Upper lobe of left lung (tissue), 6 donors: Measurements from ENCODE around the gene DIP2C. TPM values are rescaled to one million over a fixed set of nuclear protein-coding genes. Genes with fewer than 3 reads are reported as not detected.
A peak's percentile ranks its signal among the peaks of the same experiment; 100 is the strongest.
"Not testable (repeated sequence)": the region's sequence is repeated elsewhere in the genome, so short reads cannot be mapped to it uniquely, and the experiment has no call there.

Experiments
- ATAC-seq, 2 donors: fragments of 200-7000 bp; cut with Tn5 transposase; one replicate each; pipeline ENCODE4 v1.9.1; 2022; ENCODE audit warnings: mild to moderate bottlenecking in 2 of 2, moderate library complexity in 2 of 2; ENCODE audit not compliant: low FRiP score in 2 of 2
- DNase-seq, 2 donors: peaks; one replicate each; pipeline ENCODE4 v3.0.0-alpha.2; 2019 to 2020
- H3K27ac ChIP-seq, 4 donors: fragments of 200-600 bp; sonication (generic); one replicate each; pipeline ENCODE4 v1.5.1; 2016 to 2019
- H3K27me3 ChIP-seq, 4 donors: fragments of 200-600 bp; sonication (generic); one replicate each; pipeline ENCODE4 v1.5.1; 2017 to 2019
- H3K36me3 ChIP-seq, 4 donors: fragments of 200-600 bp; sonication (generic); one replicate each; pipeline ENCODE4 v1.5.1; 2016 to 2019
- H3K4me1 ChIP-seq, 4 donors: fragments of 200-600 bp; sonication (generic); one replicate each; pipeline ENCODE4 v1.5.1; 2018 to 2019
- H3K4me3 ChIP-seq, 4 donors: fragments of 200-600 bp; sonication (generic); one replicate each; pipeline ENCODE4 v1.5.1; 2017 to 2019; ENCODE audit warnings: mild to moderate bottlenecking in 2 of 4, moderate library complexity in 1 of 4
- H3K9me3 ChIP-seq, 4 donors: fragments of 200-600 bp; sonication (generic); one replicate each; pipeline ENCODE4 v1.5.1; 2018 to 2019
- EP300 ChIP-seq, 4 donors: sonication (generic); formaldehyde crosslinking; IDR thresholded peaks; one replicate each; pipeline ENCODE4 v1.5.1; 2017; ENCODE audit warnings: antibody characterized with exemption in 4 of 4, control low read depth in 2 of 4
- POLR2A ChIP-seq, 4 donors: fragments of 450-650 bp; IDR thresholded peaks; one replicate each; pipeline ENCODE4 v1.5.1; 2016 to 2017; ENCODE audit warnings: antibody characterized with exemption in 4 of 4, mild to moderate bottlenecking in 2 of 4
- POLR2AphosphoS5 ChIP-seq, 2 donors: sonication (generic); formaldehyde crosslinking; IDR thresholded peaks; one replicate each; pipeline ENCODE4 v1.5.1; 2017; ENCODE audit warnings: antibody characterized with exemption in 2 of 2
- WGBS, 2 donors: methylation state at CpG; one replicate each; pipeline ENCODE4 v1.1.5; 2017 to 2018; 5-methylcytosine and 5-hydroxymethylcytosine counted together
- total RNA-seq, 6 donors: library from RNA; depleted of rRNA in 4 of 6; stranded (reverse); fragments of >200 nt in 4 of 6; gene quantifications; one replicate each; pipeline versions ENCODE4 v1.1.0 to v1.2.1, GENCODE V29; 2016 to 2021
- TF ChIP-seq, protein P1 (sequence below), 6 experiments: fragments of 450-650 bp in 4 of 6; fragments of 200-600 bp in 2 of 6; sonication (generic) in 2 of 6; IDR thresholded peaks; one replicate each; pipeline ENCODE4 v1.5.1; 2016 to 2019; ENCODE audit warnings: antibody characterized with exemption in 6 of 6
- donor health status: DM: no; HTN: no; CAD: no; lungs with moderate emphysema.
- donor health status: DM: no; HTN: yes; CAD: no; lungs with severe emphysema.

Gene DIP2C
- total RNA-seq, 6 donors from 2014 or later: 11.6 to 32.5 (median 14.7) TPM

DNA sequence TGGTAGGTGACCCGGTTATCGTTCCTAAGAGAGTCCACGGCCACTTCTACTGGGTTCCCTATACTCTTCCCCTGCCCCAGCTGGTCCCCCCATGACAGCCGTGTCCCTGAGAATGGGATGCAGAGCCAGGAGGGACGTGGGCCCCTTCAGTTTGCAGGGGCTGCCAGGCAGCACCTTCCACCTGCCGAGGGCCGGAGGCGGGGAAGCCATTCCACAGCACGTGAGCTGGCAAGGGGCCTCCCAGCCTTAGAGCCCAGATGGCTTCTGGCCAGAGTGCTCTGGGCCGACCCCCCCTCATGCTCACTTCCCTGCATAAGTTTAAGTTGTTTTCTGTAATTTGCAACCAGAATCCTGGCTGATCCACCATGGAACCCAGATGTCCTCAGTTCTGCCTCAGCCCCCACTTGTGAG lies 39.0 kb downstream of the DIP2C start:
- no peak overlapping the region for H3K27ac ChIP-seq
- peak in 1 of 2 donors; percentile 14 for ATAC-seq
- WGBS, 2 donors: 62 to 79% methylated on average over 8 to 10 of the region's 10 CpGs

DNA sequence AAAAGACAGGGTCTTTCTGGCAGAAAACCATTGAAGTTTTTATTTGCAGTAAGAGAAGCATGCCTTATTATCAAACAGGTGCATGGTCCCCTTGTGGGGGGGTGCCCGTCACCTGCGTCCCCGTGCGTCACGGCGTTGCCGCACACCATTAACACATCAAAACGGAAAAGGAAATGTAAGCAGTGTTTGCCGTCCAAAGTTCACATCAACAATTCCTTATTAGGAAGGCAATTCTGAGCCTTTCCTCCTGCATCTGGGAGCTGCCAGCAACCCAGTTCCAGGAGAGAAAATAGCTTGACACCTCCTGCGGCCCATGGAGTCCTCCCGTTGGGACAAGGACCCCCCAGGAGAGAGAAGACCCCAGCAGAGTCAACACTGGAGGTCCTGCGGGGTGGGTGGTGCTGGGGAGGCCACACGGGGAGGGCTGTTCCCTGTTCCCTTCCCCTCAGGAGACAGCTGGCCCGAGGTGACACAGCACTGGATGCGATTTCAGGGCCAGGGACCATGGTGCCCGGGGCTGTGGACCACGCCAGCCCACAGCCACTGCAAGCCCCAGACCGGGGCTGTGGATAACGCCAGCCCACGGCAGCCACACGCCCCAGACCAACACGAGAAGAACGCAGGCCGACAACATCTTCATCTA lies 39.5 kb downstream of the DIP2C start:
- Histone ChIP-seq H3K9me3 (peaks cover 3 to 4% (median 3%) of the 10 kb centered on the region in 4 donors), H3K27ac (no peak overlapping the region), H3K27me3 (no peaks in the 10 kb centered on the region), H3K36me3 (no peaks in the 10 kb centered on the region), H3K4me1 (peaks cover 0 to 22% (median 13%) of the 10 kb centered on the region in 4 donors), H3K4me3 (peak overlapping the region in 2 of 4 donors; percentile 8 to 10)
- TF ChIP-seq POLR2AphosphoS5 (IDR thresholded peaks at IDR 0.05) (peak; percentile 13 to 43), POLR2A (IDR thresholded peaks at IDR 0.05) (no peak), EP300 (IDR thresholded peaks at IDR 0.05) (peak in 1 of 4 donors; percentile 13)
- TF ChIP-seq, protein P1, sequence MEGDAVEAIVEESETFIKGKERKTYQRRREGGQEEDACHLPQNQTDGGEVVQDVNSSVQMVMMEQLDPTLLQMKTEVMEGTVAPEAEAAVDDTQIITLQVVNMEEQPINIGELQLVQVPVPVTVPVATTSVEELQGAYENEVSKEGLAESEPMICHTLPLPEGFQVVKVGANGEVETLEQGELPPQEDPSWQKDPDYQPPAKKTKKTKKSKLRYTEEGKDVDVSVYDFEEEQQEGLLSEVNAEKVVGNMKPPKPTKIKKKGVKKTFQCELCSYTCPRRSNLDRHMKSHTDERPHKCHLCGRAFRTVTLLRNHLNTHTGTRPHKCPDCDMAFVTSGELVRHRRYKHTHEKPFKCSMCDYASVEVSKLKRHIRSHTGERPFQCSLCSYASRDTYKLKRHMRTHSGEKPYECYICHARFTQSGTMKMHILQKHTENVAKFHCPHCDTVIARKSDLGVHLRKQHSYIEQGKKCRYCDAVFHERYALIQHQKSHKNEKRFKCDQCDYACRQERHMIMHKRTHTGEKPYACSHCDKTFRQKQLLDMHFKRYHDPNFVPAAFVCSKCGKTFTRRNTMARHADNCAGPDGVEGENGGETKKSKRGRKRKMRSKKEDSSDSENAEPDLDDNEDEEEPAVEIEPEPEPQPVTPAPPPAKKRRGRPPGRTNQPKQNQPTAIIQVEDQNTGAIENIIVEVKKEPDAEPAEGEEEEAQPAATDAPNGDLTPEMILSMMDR (IDR thresholded peaks at IDR 0.05): no peak
- DNase-seq (no peak), ATAC-seq (peak; percentile 17 to 50)
- WGBS, 2 donors: 46 to 56% methylated on average over 14 to 23 of the region's 24 CpGs

More for the DNA sequence above, 39.0 kb downstream of the DIP2C start:
- DNase-seq: no peak
- Histone ChIP-seq H3K36me3 (no peaks in the 10 kb centered on the region), H3K9me3 (no peaks in the 10 kb centered on the region), H3K4me3 (no peak overlapping the region), H3K27me3 (no peaks in the 10 kb centered on the region), H3K4me1 (peaks cover 0 to 22% (median 13%) of the 10 kb centered on the region in 4 donors)
- TF ChIP-seq EP300 (IDR thresholded peaks at IDR 0.05) (no peak), POLR2AphosphoS5 (IDR thresholded peaks at IDR 0.05) (no peak), POLR2A (IDR thresholded peaks at IDR 0.05) (no peak)
- TF ChIP-seq, protein P1 (IDR thresholded peaks at IDR 0.05): no peak

DNA sequence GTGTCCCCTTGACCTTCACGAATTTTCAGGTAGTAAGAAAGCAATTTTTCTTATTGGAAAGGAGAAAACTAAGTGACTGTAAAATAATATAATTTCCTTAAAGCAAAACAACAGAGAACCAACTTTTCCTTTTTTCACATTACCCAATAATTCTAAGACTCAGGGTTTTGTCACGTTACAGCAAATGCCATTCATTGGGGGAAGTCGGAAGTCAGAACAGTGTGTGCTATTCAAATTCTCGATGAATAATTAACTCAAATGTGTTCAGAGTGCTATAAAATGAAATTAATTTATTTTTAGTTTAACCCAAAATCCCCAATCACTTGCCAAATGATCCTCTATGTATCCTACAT lies 40.0 kb downstream of the DIP2C start:
- no peak for ATAC-seq
- no peak overlapping the region for H3K27ac ChIP-seq
- no peaks in the 10 kb centered on the region for H3K36me3 ChIP-seq
- WGBS, 2 donors: 77 to 79% methylated on average over 4 of the region's 4 CpGs
- peaks cover 7 to 9% (median 8%) of the 10 kb centered on the region in 4 donors for H3K9me3 ChIP-seq
- H3K27me3 ChIP-seq: no peaks in the 10 kb centered on the region
- peak overlapping the region in 1 of 4 donors; percentile 8 for H3K4me3 ChIP-seq
- TF ChIP-seq EP300 (IDR thresholded peaks at IDR 0.05): no peak
- TF ChIP-seq, protein P1 (IDR thresholded peaks at IDR 0.05): no peak
- peaks cover 0 to 20% (median 13%) of the 10 kb centered on the region in 4 donors for H3K4me1 ChIP-seq
- DNase-seq: no peak

DNA sequence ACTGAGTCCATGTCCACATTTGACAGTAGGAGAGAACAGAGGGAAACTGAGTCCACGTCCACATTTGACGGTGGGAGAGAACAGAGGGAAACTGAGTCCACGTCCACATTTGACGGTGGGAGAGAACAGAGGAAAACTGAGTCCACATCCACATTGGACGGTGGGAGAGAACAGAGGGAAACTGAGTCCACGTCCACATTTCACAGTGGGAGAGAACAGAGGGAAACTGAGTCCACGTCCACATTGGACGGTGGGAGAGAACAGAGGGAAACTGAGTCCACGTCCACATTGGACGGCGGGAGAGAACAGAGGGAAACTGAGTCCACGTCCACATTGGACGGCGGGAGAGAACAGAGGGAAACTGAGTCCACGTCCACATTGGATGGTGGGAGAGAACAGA lies 42.4 kb downstream of the DIP2C start:
- ATAC-seq, DNase-seq, H3K36me3 ChIP-seq, H3K27ac ChIP-seq, H3K4me3 ChIP-seq, H3K27me3 ChIP-seq: not testable (repeated sequence)
- WGBS, 2 donors: 89 to 92% methylated on average over 15 of the region's 15 CpGs
- peaks cover 7 to 12% (median 8%) of the 10 kb centered on the region in 4 donors for H3K9me3 ChIP-seq
- H3K4me1 ChIP-seq: peaks cover 0 to 14% (median 13%) of the 10 kb centered on the region in 4 donors

DNA sequence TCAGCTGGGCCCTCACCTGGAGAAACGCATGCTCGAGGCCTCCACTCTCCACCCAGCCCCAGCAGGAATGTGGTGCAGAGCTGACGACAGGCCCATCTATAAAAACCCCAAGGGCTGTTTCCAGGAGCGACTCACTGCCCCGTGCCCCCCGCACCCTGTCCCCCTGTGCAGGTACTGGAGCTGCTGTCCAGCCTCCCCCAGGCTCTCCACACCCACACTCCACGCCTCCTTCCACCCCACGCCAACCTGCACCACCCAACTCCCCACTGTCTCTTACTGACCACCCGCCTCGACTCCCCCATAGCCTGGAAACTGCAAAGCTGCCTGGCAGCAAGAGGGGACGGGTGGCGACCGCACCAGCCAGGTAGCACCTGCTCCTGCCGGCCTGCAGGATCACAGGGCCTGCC lies 43.3 kb downstream of the DIP2C start:
- WGBS, 2 donors: 82 to 83% methylated on average over 10 to 13 of the region's 14 CpGs

More for the DNA sequence above, 43.3 kb downstream of the DIP2C start:
- Histone ChIP-seq H3K4me1 (peaks cover 0 to 14% (median 13%) of the 10 kb centered on the region in 4 donors), H3K4me3 (no peak overlapping the region), H3K9me3 (peaks cover 7 to 12% (median 8%) of the 10 kb centered on the region in 4 donors), H3K27ac (no peak overlapping the region), H3K27me3 (no peaks in the 10 kb centered on the region), H3K36me3 (no peaks in the 10 kb centered on the region)
- no peak for DNase-seq
- peak in 1 of 2 donors; percentile 30 for ATAC-seq
- TF ChIP-seq POLR2A (IDR thresholded peaks at IDR 0.05) (no peak), POLR2AphosphoS5 (IDR thresholded peaks at IDR 0.05) (no peak), EP300 (IDR thresholded peaks at IDR 0.05) (no peak)
- TF ChIP-seq, protein P1 (IDR thresholded peaks at IDR 0.05): no peak
